ENCODE results near the gene TRAPPC1.

Gene TRAPPC1

GRCh38 chr17:7951143-7951792, 19.5 kb upstream of the TRAPPC1 start:
- peak; percentile 93 for ATAC-seq
- peak overlapping the region; percentile 63 for H3K27ac Mint-ChIP-seq
- no peaks in the 10 kb centered on the region for H3K9me3 Mint-ChIP-seq
- peaks cover 15% of the 10 kb centered on the region for H3K4me1 Mint-ChIP-seq
- no peaks in the 10 kb centered on the region for H3K27me3 Mint-ChIP-seq
- H3K4me3 Mint-ChIP-seq, result no peak overlapping the region
- H3K36me3 Mint-ChIP-seq, result peaks cover 41% of the 10 kb centered on the region

- H3K27ac Mint-ChIP-seq, result no peak overlapping the region
- no peaks in the 10 kb centered on the region for H3K27me3 Mint-ChIP-seq
- no peak overlapping the region for H3K4me3 Mint-ChIP-seq
- H3K9me3 Mint-ChIP-seq, result no peaks in the 10 kb centered on the region
- H3K36me3 Mint-ChIP-seq, result peaks cover 46% of the 10 kb centered on the region
- no peak for ATAC-seq
- H3K4me1 Mint-ChIP-seq, result peaks cover 15% of the 10 kb centered on the region
Measured at GRCh38 chr17:7950578-7950977, 18.8 kb upstream of the TRAPPC1 start.

GRCh38 chr17:7947651-7948050, 15.9 kb upstream of the TRAPPC1 start:
- Mint-ChIP-seq H3K9me3 (no peaks in the 10 kb centered on the region), H3K27me3 (no peaks in the 10 kb centered on the region), H3K4me1 (peaks cover 15% of the 10 kb centered on the region), H3K36me3 (peaks cover 68% of the 10 kb centered on the region), H3K27ac (no peak overlapping the region), H3K4me3 (no peak overlapping the region)
- no peak for ATAC-seq

- no peak for ATAC-seq
- peaks cover 74% of the 10 kb centered on the region for H3K36me3 Mint-ChIP-seq
Measured at GRCh38 chr17:7946441-7946840, 14.7 kb upstream of the TRAPPC1 start.

GRCh38 chr17:7945651-7946050, 13.9 kb upstream of the TRAPPC1 start:
- Mint-ChIP-seq H3K27ac (no peak overlapping the region), H3K36me3 (peaks cover 82% of the 10 kb centered on the region), H3K27me3 (no peaks in the 10 kb centered on the region), H3K4me1 (no peaks in the 10 kb centered on the region), H3K9me3 (no peaks in the 10 kb centered on the region), H3K4me3 (no peak overlapping the region)
- no peak for ATAC-seq

More at GRCh38 chr17:7946441-7946840, 14.7 kb upstream of the TRAPPC1 start:
- Mint-ChIP-seq H3K4me1 (peaks cover 6% of the 10 kb centered on the region), H3K4me3 (no peak overlapping the region), H3K9me3 (no peaks in the 10 kb centered on the region), H3K27me3 (no peaks in the 10 kb centered on the region), H3K27ac (no peak overlapping the region)

- peaks cover 82% of the 10 kb centered on the region for H3K36me3 Mint-ChIP-seq
- H3K4me3 Mint-ChIP-seq, result no peak overlapping the region
- no peak for ATAC-seq
- no peaks in the 10 kb centered on the region for H3K4me1 Mint-ChIP-seq
- no peaks in the 10 kb centered on the region for H3K9me3 Mint-ChIP-seq
- H3K27me3 Mint-ChIP-seq, result no peaks in the 10 kb centered on the region
- peak overlapping the region; percentile 42 for H3K27ac Mint-ChIP-seq
Measured at GRCh38 chr17:7944326-7944725, 12.6 kb upstream of the TRAPPC1 start.

GRCh38 chr17:7943291-7943690, 11.5 kb upstream of the TRAPPC1 start:
- Mint-ChIP-seq H3K4me1 (no peaks in the 10 kb centered on the region), H3K27me3 (no peaks in the 10 kb centered on the region), H3K9me3 (no peaks in the 10 kb centered on the region), H3K27ac (no peak overlapping the region), H3K36me3 (peaks cover 82% of the 10 kb centered on the region), H3K4me3 (no peak overlapping the region)
- ATAC-seq, result no peak

- no peak overlapping the region for H3K27ac Mint-ChIP-seq
Measured at GRCh38 chr17:7940743-7941142, 9.0 kb upstream of the TRAPPC1 start.

GRCh38 chr17:7940034-7940433, 8.3 kb upstream of the TRAPPC1 start:
- Mint-ChIP-seq H3K36me3 (peaks cover 78% of the 10 kb centered on the region), H3K4me1 (no peaks in the 10 kb centered on the region), H3K27me3 (no peaks in the 10 kb centered on the region), H3K27ac (no peak overlapping the region), H3K4me3 (no peak overlapping the region), H3K9me3 (no peaks in the 10 kb centered on the region)
- ATAC-seq, result no peak

More at GRCh38 chr17:7940743-7941142, 9.0 kb upstream of the TRAPPC1 start:
- Mint-ChIP-seq H3K9me3 (no peaks in the 10 kb centered on the region), H3K4me1 (no peaks in the 10 kb centered on the region), H3K27me3 (no peaks in the 10 kb centered on the region), H3K36me3 (peaks cover 80% of the 10 kb centered on the region), H3K4me3 (no peak overlapping the region)
- no peak for ATAC-seq

- Mint-ChIP-seq H3K4me1 (peaks cover 29% of the 10 kb centered on the region), H3K9me3 (no peaks in the 10 kb centered on the region), H3K4me3 (no peak overlapping the region), H3K36me3 (peaks cover 47% of the 10 kb centered on the region), H3K27ac (no peak overlapping the region), H3K27me3 (no peaks in the 10 kb centered on the region)
- ATAC-seq, result no peak
Measured at GRCh38 chr17:7935859-7936258, 4.1 kb upstream of the TRAPPC1 start.

GRCh38 chr17:7932949-7933348, 1.2 kb upstream of the TRAPPC1 start:
- no peak for ATAC-seq
- Mint-ChIP-seq H3K27ac (peak overlapping the region; percentile 83), H3K27me3 (no peaks in the 10 kb centered on the region), H3K9me3 (no peaks in the 10 kb centered on the region), H3K4me1 (peaks cover 40% of the 10 kb centered on the region), H3K4me3 (peak overlapping the region; percentile 88), H3K36me3 (peaks cover 31% of the 10 kb centered on the region)

GRCh38 chr17:7932483-7932891, 741 bp upstream of the TRAPPC1 start:
- peak overlapping the region; percentile 83 for H3K27ac Mint-ChIP-seq
- peak; percentile 32 for ATAC-seq

GRCh38 chr17:7930841-7931631, 710 bp downstream of the TRAPPC1 start:
- Mint-ChIP-seq H3K27me3 (no peaks in the 10 kb centered on the region), H3K9me3 (no peaks in the 10 kb centered on the region), H3K27ac (peak overlapping the region; percentile 83), H3K4me1 (peaks cover 40% of the 10 kb centered on the region), H3K4me3 (peak overlapping the region; percentile 88), H3K36me3 (peaks cover 20% of the 10 kb centered on the region)
- ATAC-seq, result no peak

More at GRCh38 chr17:7932483-7932891, 741 bp upstream of the TRAPPC1 start:
- peaks cover 34% of the 10 kb centered on the region for H3K36me3 Mint-ChIP-seq
- H3K27me3 Mint-ChIP-seq, result no peaks in the 10 kb centered on the region
- H3K4me1 Mint-ChIP-seq, result peaks cover 40% of the 10 kb centered on the region
- H3K4me3 Mint-ChIP-seq, result peak overlapping the region; percentile 88
- H3K9me3 Mint-ChIP-seq, result no peaks in the 10 kb centered on the region

GRCh38 chr17:7929158-7930023, 2.4 kb downstream of the TRAPPC1 start, which contains the start of gene KCNAB3:
KCNAB3 (minus strand) TSS chr17:7929856; CDS start chr17:7929435, 421 bp downstream.
- ATAC-seq, result no peak
- Mint-ChIP-seq H3K4me1 (peaks cover 35% of the 10 kb centered on the region), H3K27ac (peak within 1 kb of the TSS; percentile 83), H3K27me3 (no peaks in the 10 kb centered on the region), H3K4me3 (peak within 1 kb of the TSS; percentile 88), H3K36me3 (peaks cover 13% of the 10 kb centered on the region), H3K9me3 (no peaks in the 10 kb centered on the region)

GRCh38 chr17:7927596-7927995, 4.2 kb downstream of the TRAPPC1 start:
- H3K27me3 Mint-ChIP-seq, result no peaks in the 10 kb centered on the region
- no peak overlapping the region for H3K4me3 Mint-ChIP-seq
- H3K27ac Mint-ChIP-seq, result no peak overlapping the region

More at GRCh38 chr17:7927596-7927995, 4.2 kb downstream of the TRAPPC1 start:
- no peak for ATAC-seq
- peaks cover 25% of the 10 kb centered on the region for H3K4me1 Mint-ChIP-seq
- no peaks in the 10 kb centered on the region for H3K9me3 Mint-ChIP-seq
- H3K36me3 Mint-ChIP-seq, result peaks cover 13% of the 10 kb centered on the region

Measured in stimulated activated memory B cell treated with anti-CD40 and anti-IgM and Interleukin-4, amounts not matched to agents 10 μg/mL and 1 μg/mL and 100 μg/mL, for 72 hours (primary cell).